Ovary (tissue), 3 donors: ENCODE measurements around the gene ACP4.

Experiments used
- EP300 ChIP-seq: sonication (generic); formaldehyde crosslinking; IDR thresholded peaks from one replicate; pipeline ENCODE4 v1.6.1; 2017; ENCODE audit warnings: antibody characterized with exemption
- POLR2A ChIP-seq: fragments of 450-650 bp; IDR thresholded peaks from one replicate; pipeline ENCODE4 v1.6.1; 2017; ENCODE audit warnings: antibody characterized with exemption, mild to moderate bottlenecking, moderate library complexity
- TF ChIP-seq, protein P1 (sequence below), 3 donors: fragments of 450-650 bp in 2 of 3; fragments of 200-600 bp in 1 of 3; IDR thresholded peaks; one replicate each; pipeline versions ENCODE4 v1.5.1 to v1.8.0; 2016 to 2022; ENCODE audit warnings: antibody characterized with exemption in 3 of 3, mild to moderate bottlenecking in 1 of 3
- donor health status: DM: no; HTN: no; CAD: no.

- TF ChIP-seq, protein P1, sequence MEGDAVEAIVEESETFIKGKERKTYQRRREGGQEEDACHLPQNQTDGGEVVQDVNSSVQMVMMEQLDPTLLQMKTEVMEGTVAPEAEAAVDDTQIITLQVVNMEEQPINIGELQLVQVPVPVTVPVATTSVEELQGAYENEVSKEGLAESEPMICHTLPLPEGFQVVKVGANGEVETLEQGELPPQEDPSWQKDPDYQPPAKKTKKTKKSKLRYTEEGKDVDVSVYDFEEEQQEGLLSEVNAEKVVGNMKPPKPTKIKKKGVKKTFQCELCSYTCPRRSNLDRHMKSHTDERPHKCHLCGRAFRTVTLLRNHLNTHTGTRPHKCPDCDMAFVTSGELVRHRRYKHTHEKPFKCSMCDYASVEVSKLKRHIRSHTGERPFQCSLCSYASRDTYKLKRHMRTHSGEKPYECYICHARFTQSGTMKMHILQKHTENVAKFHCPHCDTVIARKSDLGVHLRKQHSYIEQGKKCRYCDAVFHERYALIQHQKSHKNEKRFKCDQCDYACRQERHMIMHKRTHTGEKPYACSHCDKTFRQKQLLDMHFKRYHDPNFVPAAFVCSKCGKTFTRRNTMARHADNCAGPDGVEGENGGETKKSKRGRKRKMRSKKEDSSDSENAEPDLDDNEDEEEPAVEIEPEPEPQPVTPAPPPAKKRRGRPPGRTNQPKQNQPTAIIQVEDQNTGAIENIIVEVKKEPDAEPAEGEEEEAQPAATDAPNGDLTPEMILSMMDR (IDR thresholded peaks at IDR 0.05): no peak
- TF ChIP-seq POLR2A: no peak
- TF ChIP-seq EP300: no peak
Observed at GRCh38 chr19:50819636-50820035, 29.4 kb downstream of the ACP4 start.
